ENCODE data around the gene NRBP1. TPM values are rescaled to one million over a fixed set of nuclear protein-coding genes. Genes with fewer than 3 reads are reported as not detected.

Gene NRBP1
- total and polyA plus RNA-seq, 2 donors from 2014 or later = 56.5 to 69.5 TPM

DNA sequence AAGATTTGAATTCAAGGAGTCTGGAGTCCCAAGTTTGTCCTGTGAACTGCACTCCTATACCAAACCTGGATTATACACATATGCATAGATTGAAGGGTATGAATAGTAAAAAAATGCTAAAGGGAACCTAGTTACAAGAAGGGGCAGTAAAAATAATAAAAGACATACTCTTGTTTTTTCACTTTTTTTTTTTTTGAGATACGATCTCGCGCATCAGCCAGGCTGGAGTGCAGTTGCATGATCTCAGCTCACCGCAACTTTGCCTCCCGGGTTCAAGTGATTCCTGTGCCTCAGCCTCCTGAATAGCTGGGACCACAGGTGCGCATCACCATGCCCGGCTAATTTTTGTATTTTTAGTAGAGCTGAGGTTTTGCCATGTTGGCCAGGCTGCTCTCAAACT is 36.0 kb downstream of the NRBP1 start:
- no peak overlapping the region for H3K27ac ChIP-seq (ENCODE audit: low read depth in 2 of 2, low read length in 2 of 2)
- no peaks in the 10 kb centered on the region for H3K27me3 ChIP-seq (ENCODE audit: control insufficient read depth, insufficient read depth, low read length)
- FAIRE-seq = no peak
- TF ChIP-seq, protein P1, sequence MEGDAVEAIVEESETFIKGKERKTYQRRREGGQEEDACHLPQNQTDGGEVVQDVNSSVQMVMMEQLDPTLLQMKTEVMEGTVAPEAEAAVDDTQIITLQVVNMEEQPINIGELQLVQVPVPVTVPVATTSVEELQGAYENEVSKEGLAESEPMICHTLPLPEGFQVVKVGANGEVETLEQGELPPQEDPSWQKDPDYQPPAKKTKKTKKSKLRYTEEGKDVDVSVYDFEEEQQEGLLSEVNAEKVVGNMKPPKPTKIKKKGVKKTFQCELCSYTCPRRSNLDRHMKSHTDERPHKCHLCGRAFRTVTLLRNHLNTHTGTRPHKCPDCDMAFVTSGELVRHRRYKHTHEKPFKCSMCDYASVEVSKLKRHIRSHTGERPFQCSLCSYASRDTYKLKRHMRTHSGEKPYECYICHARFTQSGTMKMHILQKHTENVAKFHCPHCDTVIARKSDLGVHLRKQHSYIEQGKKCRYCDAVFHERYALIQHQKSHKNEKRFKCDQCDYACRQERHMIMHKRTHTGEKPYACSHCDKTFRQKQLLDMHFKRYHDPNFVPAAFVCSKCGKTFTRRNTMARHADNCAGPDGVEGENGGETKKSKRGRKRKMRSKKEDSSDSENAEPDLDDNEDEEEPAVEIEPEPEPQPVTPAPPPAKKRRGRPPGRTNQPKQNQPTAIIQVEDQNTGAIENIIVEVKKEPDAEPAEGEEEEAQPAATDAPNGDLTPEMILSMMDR (IDR thresholded peaks at IDR 0.05; ENCODE audit: borderline replicate concordance, extremely low read depth, insufficient read depth) = no peak
- no peak overlapping the region for H3K4me3 ChIP-seq (ENCODE audit: low read length in 3 of 3)
- no peak overlapping the region for H3K9ac ChIP-seq (ENCODE audit: low read length in 3 of 3)
- intact Hi-C loops (cut with DNase I) = no loop called here
- H3K9me3 ChIP-seq (ENCODE audit: control insufficient read depth in 2 of 3, insufficient read depth in 1 of 3, low read length in 3 of 3) = no peaks in the 10 kb centered on the region
- no peak for DNase-seq
- no peaks in the 10 kb centered on the region for H3K4me1 ChIP-seq (ENCODE audit: control insufficient read depth in 2 of 3, insufficient read depth in 2 of 3, low read depth in 1 of 3, low read length in 3 of 3)
- H3K36me3 ChIP-seq (ENCODE audit: control insufficient read depth in 2 of 3, insufficient read depth in 3 of 3, low read length in 3 of 3) = peaks cover 4 to 15% (median 8%) of the 10 kb centered on the region in 3 donors

- H3K4me3 ChIP-seq (ENCODE audit: low read length in 3 of 3) = no peak overlapping the region
- TF ChIP-seq, protein P1 (IDR thresholded peaks at IDR 0.05; ENCODE audit: borderline replicate concordance, extremely low read depth, insufficient read depth) = no peak
- H3K27me3 ChIP-seq (ENCODE audit: control insufficient read depth, insufficient read depth, low read length) = no peaks in the 10 kb centered on the region
- no peak overlapping the region for H3K9ac ChIP-seq (ENCODE audit: low read length in 3 of 3)
- H3K27ac ChIP-seq (ENCODE audit: low read depth in 2 of 2, low read length in 2 of 2) = no peak overlapping the region
- intact Hi-C loops (cut with DNase I) = no loop called here
- H3K4me1 ChIP-seq (ENCODE audit: control insufficient read depth in 2 of 3, insufficient read depth in 2 of 3, low read depth in 1 of 3, low read length in 3 of 3) = no peaks in the 10 kb centered on the region
- FAIRE-seq (no peak), DNase-seq (no peak)
- H3K9me3 ChIP-seq (ENCODE audit: control insufficient read depth in 2 of 3, insufficient read depth in 1 of 3, low read length in 3 of 3) = no peaks in the 10 kb centered on the region
- peaks cover 7 to 15% (median 13%) of the 10 kb centered on the region in 3 donors for H3K36me3 ChIP-seq (ENCODE audit: control insufficient read depth in 2 of 3, insufficient read depth in 3 of 3, low read length in 3 of 3)
Measured at GRCh38 chr2:27471961-27472360, 43.5 kb downstream of the NRBP1 start.

GRCh38 chr2:27485496-27485895 is 57.1 kb downstream of the NRBP1 start:
- TF ChIP-seq, protein P1 (IDR thresholded peaks at IDR 0.05; ENCODE audit: borderline replicate concordance, extremely low read depth, insufficient read depth) = no peak
- Histone ChIP-seq H3K27me3 (ENCODE audit: control insufficient read depth, insufficient read depth, low read length) (no peaks in the 10 kb centered on the region), H3K36me3 (ENCODE audit: control insufficient read depth in 2 of 3, insufficient read depth in 3 of 3, low read length in 3 of 3) (peaks cover 9 to 30% (median 9%) of the 10 kb centered on the region in 3 donors), H3K4me3 (ENCODE audit: low read length in 3 of 3) (no peak overlapping the region), H3K9me3 (ENCODE audit: control insufficient read depth in 2 of 3, insufficient read depth in 1 of 3, low read length in 3 of 3) (no peaks in the 10 kb centered on the region), H3K27ac (ENCODE audit: low read depth in 2 of 2, low read length in 2 of 2) (no peak overlapping the region), H3K4me1 (ENCODE audit: control insufficient read depth in 2 of 3, insufficient read depth in 2 of 3, low read depth in 1 of 3, low read length in 3 of 3) (peaks cover 2 to 4% (median 3%) of the 10 kb centered on the region in 3 donors), H3K9ac (ENCODE audit: low read length in 3 of 3) (no peak overlapping the region)
- intact Hi-C loops (cut with DNase I) = no loop called here
- DNase-seq (peak in 2 of 5 donors; percentile 27 to 34), FAIRE-seq (no peak)

DNA sequence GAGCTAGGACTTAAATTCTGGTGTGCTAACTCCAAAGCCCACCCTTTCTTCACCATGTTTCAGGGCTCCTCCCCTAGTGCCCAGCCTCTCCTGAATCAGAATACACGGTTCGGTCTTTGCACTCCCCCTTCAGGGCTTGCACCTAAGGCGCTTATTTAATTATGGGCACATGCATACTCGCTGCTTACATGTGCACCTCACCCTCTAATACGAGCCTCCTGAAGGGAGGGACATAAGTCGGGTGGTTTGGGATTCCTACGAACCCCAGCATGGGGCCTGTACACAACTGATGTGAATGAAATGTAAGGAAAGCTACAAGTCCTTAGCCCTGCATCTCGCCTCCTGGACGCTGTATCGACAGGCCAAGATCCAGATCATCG is 60.7 kb downstream of the NRBP1 start:
- no peak for FAIRE-seq
- Histone ChIP-seq H3K27ac (ENCODE audit: low read depth in 2 of 2, low read length in 2 of 2) (peak overlapping the region in 1 of 2 donors; percentile 12), H3K36me3 (ENCODE audit: control insufficient read depth in 2 of 3, insufficient read depth in 3 of 3, low read length in 3 of 3) (peaks cover 0 to 10% (median 2%) of the 10 kb centered on the region in 3 donors), H3K9me3 (ENCODE audit: control insufficient read depth in 2 of 3, insufficient read depth in 1 of 3, low read length in 3 of 3) (no peaks in the 10 kb centered on the region), H3K9ac (ENCODE audit: low read length in 3 of 3) (peak overlapping the region; percentile 8 to 93 (median 70)), H3K27me3 (ENCODE audit: control insufficient read depth, insufficient read depth, low read length) (no peaks in the 10 kb centered on the region), H3K4me1 (ENCODE audit: control insufficient read depth in 2 of 3, insufficient read depth in 2 of 3, low read depth in 1 of 3, low read length in 3 of 3) (peaks cover 2 to 4% (median 3%) of the 10 kb centered on the region in 3 donors), H3K4me3 (ENCODE audit: low read length in 3 of 3) (peak overlapping the region; percentile 85 to 96 (median 85))
- TF ChIP-seq, protein P1 (IDR thresholded peaks at IDR 0.05; ENCODE audit: borderline replicate concordance, extremely low read depth, insufficient read depth) = no peak
- intact Hi-C loops (cut with DNase I) = no loop called here
- DNase-seq = peak in 4 of 5 donors; percentile 15 to 65 (median 44)

All from kidney (tissue), 14 donors.